ENCODE results near the gene INO80D. TPM values are rescaled to one million over a fixed set of nuclear protein-coding genes. Genes with fewer than 3 reads are reported as not detected.

Gene INO80D
- total and polyA plus RNA-seq, 2 experiments from 2014 or later: 17.5 to 37.4 TPM

- Histone ChIP-seq H2AFZ (no peak overlapping the region), H3K79me2 (replicated peaks; ENCODE audit: insufficient read depth) (no peaks in the 10 kb centered on the region), H3K4me3 (no peak overlapping the region), H3K36me3 (ENCODE audit: insufficient read depth) (no peaks in the 10 kb centered on the region), H4K20me1 (replicated peaks; ENCODE audit: insufficient read depth) (0 out of 2 replicates have a peak, but pooled peaks cover 5% of the 10 kb centered on the region), H3K27me3 (ENCODE audit: insufficient read depth) (no peaks in the 10 kb centered on the region), H3K4me1 (ENCODE audit: insufficient read depth) (no peaks in the 10 kb centered on the region), H3K4me2 (no peak overlapping the region), H3F3A (replicated peaks; ENCODE audit: low read depth) (no peaks in the 10 kb centered on the region), H3K9me2 (ENCODE audit: insufficient read depth) (no peaks in the 10 kb centered on the region), H3K27ac (ENCODE audit: low read depth) (no peak overlapping the region)
- peaks cover 9% of the 10 kb centered on the region for H3K4me1 Mint-ChIP-seq
- ATAC-seq (no peak), DNase-seq (ENCODE audit: low spot score) (no peak)
- TF ChIP-seq ZNF114 (CRISPR knock-in tag; IDR thresholded peaks at IDR 0.05): no peak
- no peak for TF ChIP-seq ZNF462 (CRISPR knock-in tag; IDR thresholded peaks at IDR 0.05)
- TF ChIP-seq EZH2phosphoT487 (IDR thresholded peaks at IDR 0.05; ENCODE audit: unreplicated experiment): no peak
- no peak for TF ChIP-seq REST (IDR thresholded peaks at IDR 0.05; ENCODE audit: unreplicated experiment)
- no peak for TF ChIP-seq EZH2 (IDR thresholded peaks at IDR 0.05; ENCODE audit: low read depth, unreplicated experiment)
- TF ChIP-seq JUNB (IDR thresholded peaks at IDR 0.05; ENCODE audit: unreplicated experiment): no peak
- TF ChIP-seq ZNF331 (CRISPR knock-in tag; IDR thresholded peaks at IDR 0.05; ENCODE audit: low read depth): no peak
- TF ChIP-seq POLR2AphosphoS5 (IDR thresholded peaks at IDR 0.05; ENCODE audit: low read depth): no peak
- TF ChIP-seq CREB1 (CRISPR knock-in tag; IDR thresholded peaks at IDR 0.05; ENCODE audit: low read depth): no peak
- no peak for TF ChIP-seq CTCF (conservative IDR thresholded peaks at IDR 0.05; ENCODE audit: low read depth in 2 of 2)
- TF ChIP-seq NANOG (IDR thresholded peaks at IDR 0.05; ENCODE audit: borderline replicate concordance): no peak
- no peak for TF ChIP-seq ETS1 (IDR thresholded peaks at IDR 0.05)
- no peak for TF ChIP-seq STAT1 (IDR thresholded peaks at IDR 0.05; ENCODE audit: unreplicated experiment)
- H3K4me3 Mint-ChIP-seq: no peak overlapping the region
- H3K36me3 Mint-ChIP-seq (ENCODE audit: low read depth): no peaks in the 10 kb centered on the region
- peaks cover 8% of the 10 kb centered on the region for H3K27me3 Mint-ChIP-seq (ENCODE audit: insufficient read depth, low read depth, poor library complexity)
- H3K9me3 Mint-ChIP-seq: no peaks in the 10 kb centered on the region
- H3K27ac Mint-ChIP-seq: no peak overlapping the region
Measured at GRCh38 chr2:205984381-205984780, 101.6 kb downstream of the INO80D start.

Measured in GM23338 (cell line).